Measurements from ENCODE around the gene TMEM147. TPM values are rescaled to one million over a fixed set of nuclear protein-coding genes. Genes with fewer than 3 reads are reported as not detected.

TMEM147 gene, protein sequence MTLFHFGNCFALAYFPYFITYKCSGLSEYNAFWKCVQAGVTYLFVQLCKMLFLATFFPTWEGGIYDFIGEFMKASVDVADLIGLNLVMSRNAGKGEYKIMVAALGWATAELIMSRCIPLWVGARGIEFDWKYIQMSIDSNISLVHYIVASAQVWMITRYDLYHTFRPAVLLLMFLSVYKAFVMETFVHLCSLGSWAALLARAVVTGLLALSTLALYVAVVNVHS
- total RNA-seq = 41.4 and 53.8 TPM in 2 replicates

DNA sequence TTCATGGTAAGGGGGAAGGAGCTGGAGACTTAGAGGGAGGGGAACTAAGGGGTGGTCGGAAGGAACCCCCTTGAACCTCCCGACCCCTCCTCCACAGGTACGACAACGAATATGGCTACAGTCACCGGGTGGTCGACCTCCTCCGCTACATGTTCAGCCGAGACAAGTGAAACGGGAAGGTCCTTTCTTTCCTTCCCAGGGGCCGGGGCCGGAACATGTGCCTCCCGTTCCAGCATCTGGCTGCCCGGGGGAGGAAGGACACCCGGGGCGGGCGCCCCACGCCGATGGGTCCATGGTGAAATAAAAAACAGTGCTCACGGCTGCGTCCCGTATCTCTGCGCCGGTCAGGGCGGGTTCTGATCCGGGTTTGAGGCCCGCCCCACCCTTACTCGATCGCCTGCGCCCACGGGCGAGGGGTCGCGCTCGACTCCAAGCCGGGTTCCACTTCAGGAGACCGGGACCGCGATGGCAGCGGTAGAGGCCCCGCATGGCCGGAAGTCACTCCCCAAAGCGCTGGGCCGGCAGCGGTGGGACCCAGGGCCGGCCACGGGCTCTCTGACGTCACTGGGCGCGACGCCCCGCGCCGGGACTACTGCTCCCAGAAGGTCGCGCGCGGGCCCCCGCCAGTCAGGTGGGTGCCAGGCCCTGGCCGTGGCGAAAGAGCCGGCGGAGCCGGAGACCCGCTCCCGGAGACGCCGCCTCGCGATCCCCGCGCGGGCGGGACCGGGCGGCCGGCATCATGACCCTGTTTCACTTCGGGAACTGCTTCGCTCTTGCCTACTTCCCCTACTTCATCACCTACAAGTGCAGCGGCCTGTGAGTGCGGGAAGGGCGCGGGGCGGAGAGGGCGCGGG is at the start of gene TMEM147:
TSS of gene TMEM147 (plus strand) at position 626 of the 854 bp plus-strand sequence. CDS start at position 740, 114 bp downstream.

GRCh38 chr19:35513628-35514281 is 31.7 kb upstream of the TMEM147 start, which contains the start of gene DMKN:
Gene DMKN, minus strand, starts transcription at chr19:35513649. Its CDS starts 174 bp downstream, at chr19:35513475.

DNA sequence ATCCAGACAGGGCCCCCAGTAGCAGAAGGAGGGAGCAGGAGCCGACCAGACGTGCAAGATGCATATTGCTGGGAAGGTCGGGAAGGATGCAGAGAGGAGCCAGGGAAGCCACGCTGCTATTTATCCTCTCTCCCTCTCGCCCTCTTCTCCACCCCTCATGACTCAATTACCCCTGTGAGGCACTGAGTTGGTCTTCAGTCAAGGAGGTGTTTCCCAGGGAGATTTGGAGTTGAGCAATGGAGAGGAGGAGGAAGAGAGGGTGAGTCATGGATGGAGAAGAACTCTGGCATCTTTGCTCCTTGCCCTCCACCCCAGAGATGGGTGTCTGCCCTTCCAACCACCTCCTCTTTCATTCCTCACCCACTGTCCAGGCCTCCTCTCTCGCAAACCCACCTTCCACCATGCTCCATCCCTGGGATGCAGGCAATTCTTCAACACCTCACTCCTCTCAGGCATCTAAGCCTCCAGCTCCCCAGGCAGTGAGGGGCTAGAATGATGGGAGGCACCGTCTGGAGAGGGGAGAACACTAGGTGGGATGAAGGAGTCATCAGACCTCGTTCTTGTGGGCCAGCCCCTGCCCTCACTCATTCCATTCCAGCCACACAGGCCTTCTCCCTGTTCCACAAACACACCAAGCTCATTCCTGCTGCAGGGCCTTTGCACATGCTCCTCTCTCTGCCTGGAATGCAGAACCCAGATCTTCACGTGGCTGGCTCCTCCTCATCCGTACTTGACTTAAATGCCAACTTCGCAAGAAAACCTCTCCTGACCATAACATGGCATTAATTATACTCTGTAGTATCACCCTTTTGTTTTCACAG is 17.0 kb upstream of the TMEM147 start, which contains the start of gene SBSN:
TSS of gene SBSN (minus strand) at position 94 of the 821 bp plus-strand sequence. CDS start at position 64, 30 bp downstream.

DNA sequence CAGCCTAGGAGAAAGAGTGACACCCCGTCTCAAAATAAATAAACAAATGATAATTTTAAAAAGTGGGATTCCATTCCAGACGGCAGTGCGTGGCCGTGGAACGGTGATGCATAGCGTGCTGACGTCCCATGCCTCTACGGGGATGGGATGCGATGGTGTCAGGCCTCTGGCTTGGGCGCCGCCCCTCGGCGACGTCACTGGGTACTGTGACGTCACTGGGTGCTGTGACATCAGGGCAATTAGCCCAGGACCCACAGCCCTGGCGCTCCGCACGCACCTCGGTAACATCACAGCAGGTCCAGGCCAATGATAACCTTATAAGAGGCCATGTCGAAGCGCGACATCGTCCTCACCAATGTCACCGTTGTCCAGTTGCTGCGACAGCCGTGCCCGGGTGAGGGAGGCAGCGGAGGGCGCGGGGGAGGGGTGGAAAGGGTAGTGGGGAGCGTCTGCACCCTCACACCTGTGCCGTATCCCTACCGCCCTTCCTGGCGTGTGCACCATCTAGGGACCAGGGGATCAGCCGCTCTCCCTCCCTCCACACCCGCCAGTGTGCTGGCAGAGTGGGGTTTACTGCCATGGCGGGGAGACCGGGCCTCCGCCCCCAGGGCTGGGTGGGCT is 12.1 kb upstream of the TMEM147 start, which contains the start of gene GAPDHS:
TSS of gene GAPDHS (plus strand) at position 256 of the 621 bp plus-strand sequence. CDS start at position 328, 72 bp downstream.

GRCh38 chr19:35563207-35563829 is 17.9 kb downstream of the TMEM147 start, which contains the start of gene ATP4A:
Gene ATP4A, minus strand, starts transcription at chr19:35563658. Its CDS starts 29 bp downstream, at chr19:35563629.

GRCh38 chr19:35585848-35586247 is 40.4 kb downstream of the TMEM147 start, which contains the start of gene PMIS2:
Gene PMIS2, plus strand, starts transcription at chr19:35586173. Its CDS starts 87 bp downstream, at chr19:35586260.

Other genes with a start within 250 kb of the TMEM147 start
- gene CD22, start 216.4 kb upstream of the TMEM147 start, total RNA-seq = 1.1 TPM in 1 of 2 replicates, not detected in the other
- not detected in 2 replicates for gene FFAR1, start 197.7 kb upstream of the TMEM147 start, total RNA-seq
- gene FFAR3, start 187.2 kb upstream of the TMEM147 start, total RNA-seq = not detected in 2 replicates
- not detected in 2 replicates for gene GPR42, start 174.6 kb upstream of the TMEM147 start, total RNA-seq
- gene FFAR2, start 97.4 kb upstream of the TMEM147 start, total RNA-seq = not detected in 2 replicates
- gene KRTDAP, start 55.2 kb upstream of the TMEM147 start, total RNA-seq = not detected in 2 replicates
- not detected in 2 replicates for gene DMKN, start 32.0 kb upstream of the TMEM147 start, total RNA-seq
- not detected in 2 replicates for gene SBSN, start 17.3 kb upstream of the TMEM147 start, total RNA-seq
- not detected in 2 replicates for gene GAPDHS, start 12.2 kb upstream of the TMEM147 start, total RNA-seq
- gene ATP4A, start 18.0 kb downstream of the TMEM147 start, total RNA-seq = not detected in 2 replicates
- gene PMIS2, start 40.5 kb downstream of the TMEM147 start, total RNA-seq = not detected in 2 replicates
- 7.7 and 11.7 TPM in 2 replicates for gene HAUS5, start 67.1 kb downstream of the TMEM147 start, total RNA-seq
- gene RBM42, start 83.4 kb downstream of the TMEM147 start, total RNA-seq = 55.2 and 59.3 TPM in 2 replicates
- 0.14 TPM in 1 of 2 replicates, not detected in the other for gene ETV2, start 96.1 kb downstream of the TMEM147 start, total RNA-seq
- 183 and 197 TPM in 2 replicates for gene COX6B1, start 102.7 kb downstream of the TMEM147 start, total RNA-seq
- not detected in 2 replicates for gene UPK1A, start 120.9 kb downstream of the TMEM147 start, total RNA-seq
- gene ZBTB32, start 158.9 kb downstream of the TMEM147 start, total RNA-seq = not detected in 2 replicates
- 10.0 and 12.7 TPM in 2 replicates for gene KMT2B, start 172.4 kb downstream of the TMEM147 start, total RNA-seq
- gene IGFLR1, start 196.8 kb downstream of the TMEM147 start, total RNA-seq = 0.53 and 1.1 TPM in 2 replicates
- 3.5 and 5.4 TPM in 2 replicates for gene U2AF1L4, start 199.8 kb downstream of the TMEM147 start, total RNA-seq
- 15.8 and 22.6 TPM in 2 replicates for gene PSENEN, start 200.0 kb downstream of the TMEM147 start, total RNA-seq
- gene LIN37, start 202.9 kb downstream of the TMEM147 start, total RNA-seq = 8.5 and 9.6 TPM in 2 replicates
- gene HSPB6, start 211.4 kb downstream of the TMEM147 start, total RNA-seq = 0.53 and 0.65 TPM in 2 replicates
- gene PROSER3, start 212.6 kb downstream of the TMEM147 start, total RNA-seq = 9.2 and 10.3 TPM in 2 replicates
- gene ARHGAP33, start 229.9 kb downstream of the TMEM147 start, total RNA-seq = 4.0 and 5.7 TPM in 2 replicates

All from thoracic aorta endothelial cell (primary cell).